A549 (cell line): Measurements from ENCODE around the gene INSYN2B. TPM values are rescaled to one million over a fixed set of nuclear protein-coding genes. Genes with fewer than 3 reads are reported as not detected.

ENCODE experiments used
- ATAC-seq, 2 experiments: fragments of 200-7000 bp in 1 of 2; fragments of >200 bp in 1 of 2; cut with Nextera tagmentation in 1 of 2; cut with Tn5 transposase in 1 of 2; 3 replicates each; pipeline versions ENCODE4 v1.8.0 to v1.9.1; 2018 to 2020; ENCODE audit warnings: mild to moderate bottlenecking in 1 of 2, moderate library complexity in 1 of 2
- CTCF ChIA-PET: fragments of 300-600 bp; sonication (Branson Sonifier 250); formaldehyde crosslinking; extraction: SDS; loops from one replicate; lab custom pipeline; 2021; ENCODE audit warnings: antibody characterized with exemption, inconsistent platforms; lab: Yijun Ruan, JAX
- POLR2A ChIA-PET: fragments of 350-600 bp; formaldehyde crosslinking; extraction: SDS; loops from one replicate; lab custom pipeline; 2021; ENCODE audit warnings: antibody characterized with exemption, inconsistent platforms; lab: Yijun Ruan, JAX
- DNase-seq, 2 experiments: peaks; one replicate each; pipeline versions ENCODE4 v3.0.0 to v3.0.0-alpha.2; 2011 to 2016; ENCODE audit warnings: low read depth in 1 of 2, low spot score in 1 of 2
- FAIRE-seq: peaks from 2 replicates; lab custom pipeline; 2011; peaks lifted over from hg19 to GRCh38; lab: Jason Lieb, UNC
- H3K27ac ChIP-seq, 2 experiments: fragments of >200 bp; sonication (Bioruptor Twin); formaldehyde crosslinking; 3 replicates each; pipeline ENCODE4 v1.5.1; 2016 to 2017
- H3K4me1 ChIP-seq: fragments of >200 bp; sonication (Bioruptor Twin); formaldehyde crosslinking; 3 replicates; pipeline ENCODE4 v1.6.1; 2016
- H3K4me2 ChIP-seq: fragments of >200 bp; sonication (Bioruptor Twin); formaldehyde crosslinking; 3 replicates; pipeline ENCODE4 v1.6.1; 2016
- H3K4me3 ChIP-seq: fragments of >200 bp; sonication (Bioruptor Twin); formaldehyde crosslinking; 3 replicates; pipeline ENCODE4 v1.5.1; 2016
- H3K9me3 ChIP-seq: fragments of >200 bp; sonication (Bioruptor Twin); formaldehyde crosslinking; 3 replicates; pipeline ENCODE4 v1.6.1; 2016
- BCL3 ChIP-seq: fragments of >200 bp; sonication (Bioruptor Twin); formaldehyde crosslinking; IDR thresholded peaks from 3 replicates; pipeline ENCODE4 v1.6.1; 2016
- CHD2 ChIP-seq: fragments of 150-350 bp; IDR thresholded peaks from 2 replicates; pipeline ENCODE4 v1.6.1; 2014; ENCODE audit warnings: low read length; ENCODE audit not compliant: partially characterized antibody
- EHMT2 ChIP-seq: fragments of 200-600 bp; sonication (generic); IDR thresholded peaks from 2 replicates; pipeline ENCODE4 v1.6.1; 2016; ENCODE audit warnings: antibody characterized with exemption, low read depth, mild to moderate bottlenecking, moderate library complexity
- ELK1 ChIP-seq: fragments of 150-350 bp; IDR thresholded peaks from 2 replicates; pipeline ENCODE4 v1.6.1; 2014; ENCODE audit warnings: low read depth, mild to moderate bottlenecking, low read length
- FOXS1 ChIP-seq: fragments of 250-450 bp; sonication (Bioruptor Pico); IDR thresholded peaks from 2 replicates; pipeline ENCODE4 v1.5.0; 2020; ENCODE audit warnings: mild to moderate bottlenecking, moderate library complexity
- HEYL ChIP-seq: fragments of 250-450 bp; sonication (Bioruptor Pico); IDR thresholded peaks from 2 replicates; pipeline ENCODE4 v1.8.0; 2021; ENCODE audit warnings: mild to moderate bottlenecking, moderate library complexity
- HOXB5 ChIP-seq: fragments of 250-450 bp; sonication (Bioruptor Pico); IDR thresholded peaks from 2 replicates; pipeline ENCODE4 v1.5.0; 2020; ENCODE audit warnings: mild to moderate bottlenecking, moderate library complexity
- JUNB ChIP-seq: fragments of >200 bp; sonication (Bioruptor Twin); formaldehyde crosslinking; IDR thresholded peaks from 2 replicates; pipeline ENCODE4 v1.6.1; 2016
- KDM5A ChIP-seq: fragments of 200-600 bp; sonication (generic); IDR thresholded peaks from 2 replicates; pipeline ENCODE4 v1.6.1; 2016; ENCODE audit warnings: antibody characterized with exemption, mild to moderate bottlenecking
- MAFK ChIP-seq: fragments of 450-650 bp; IDR thresholded peaks from 2 replicates; pipeline ENCODE4 v1.6.1; 2014; ENCODE audit not compliant: partially characterized antibody
- MYC ChIP-seq: IDR thresholded peaks from 2 replicates; pipeline ENCODE4 v1.6.1; 2012; ENCODE audit warnings: mild to moderate bottlenecking, inconsistent platforms, low read length, improper control_type of control experiment, borderline replicate concordance
- NPAS2 ChIP-seq: fragments of 250-450 bp; sonication (Bioruptor Pico); IDR thresholded peaks from 2 replicates; pipeline ENCODE4 v1.8.0; 2022; ENCODE audit warnings: mild to moderate bottlenecking, moderate library complexity, borderline replicate concordance
- NR3C1 ChIP-seq: fragments of >200 bp; sonication (Bioruptor Twin); formaldehyde crosslinking; IDR thresholded peaks from 3 replicates; pipeline ENCODE4 v1.6.1; 2017
- RARB ChIP-seq: fragments of 250-450 bp; sonication (Bioruptor Pico); IDR thresholded peaks from 2 replicates; pipeline ENCODE4 v1.8.0; 2021; ENCODE audit warnings: mild to moderate bottlenecking, moderate library complexity
- RCOR1 ChIP-seq: fragments of 150-350 bp; IDR thresholded peaks from 2 replicates; pipeline ENCODE4 v1.6.1; 2014; ENCODE audit warnings: antibody characterized with exemption, low read length, low read depth
- RNF2 ChIP-seq: fragments of 200-600 bp; sonication (generic); IDR thresholded peaks from 2 replicates; pipeline ENCODE4 v1.6.1; 2016; ENCODE audit warnings: low read depth, mild to moderate bottlenecking, antibody characterized with exemption, moderate library complexity, borderline replicate concordance
- SREBF2 ChIP-seq: fragments of 450-650 bp; IDR thresholded peaks from 2 replicates; pipeline ENCODE4 v1.6.1; 2014; ENCODE audit warnings: mild to moderate bottlenecking, moderate library complexity
- USF2 ChIP-seq: fragments of 450-650 bp; IDR thresholded peaks from 2 replicates; pipeline ENCODE4 v1.6.1; 2014; ENCODE audit warnings: antibody characterized with exemption
- ZSCAN20 ChIP-seq: fragments of 250-450 bp; sonication (Bioruptor Pico); IDR thresholded peaks from 2 replicates; pipeline ENCODE4 v1.8.0; 2022; ENCODE audit warnings: mild to moderate bottlenecking, moderate library complexity
- WGBS: methylation state at CpG from one replicate; pipeline ENCODE4 v1.1.6; 2017; ENCODE audit errors: missing lambda C conversion rate; 5-methylcytosine and 5-hydroxymethylcytosine counted together
- polyA plus RNA-seq, 4 experiments: library from polyadenylated mRNA; depleted of rRNA in 3 of 4; stranded (reverse); fragments of >200 nt; fragmentation: RNase III in 1 of 4; extraction: RNeasy Plus Mini Kit Qiagen cat#74134 plus additional on column Dnase treatment in 1 of 4; gene quantifications; 2 replicates in 3 of 4; 3 replicates in 1 of 4; pipeline ENCODE4 v1.2.3, GENCODE V29; 2011 to 2017
- TF ChIP-seq, protein P1 (sequence below): fragments of >200 bp; sonication (Bioruptor Twin); formaldehyde crosslinking; IDR thresholded peaks from 2 replicates; pipeline ENCODE4 v1.6.1; 2016

The INSYN2B gene
- polyA plus RNA-seq, 2 of the 4 experiments (the other 2 are of a cell fraction): 0.26 to 0.46 TPM

DNA sequence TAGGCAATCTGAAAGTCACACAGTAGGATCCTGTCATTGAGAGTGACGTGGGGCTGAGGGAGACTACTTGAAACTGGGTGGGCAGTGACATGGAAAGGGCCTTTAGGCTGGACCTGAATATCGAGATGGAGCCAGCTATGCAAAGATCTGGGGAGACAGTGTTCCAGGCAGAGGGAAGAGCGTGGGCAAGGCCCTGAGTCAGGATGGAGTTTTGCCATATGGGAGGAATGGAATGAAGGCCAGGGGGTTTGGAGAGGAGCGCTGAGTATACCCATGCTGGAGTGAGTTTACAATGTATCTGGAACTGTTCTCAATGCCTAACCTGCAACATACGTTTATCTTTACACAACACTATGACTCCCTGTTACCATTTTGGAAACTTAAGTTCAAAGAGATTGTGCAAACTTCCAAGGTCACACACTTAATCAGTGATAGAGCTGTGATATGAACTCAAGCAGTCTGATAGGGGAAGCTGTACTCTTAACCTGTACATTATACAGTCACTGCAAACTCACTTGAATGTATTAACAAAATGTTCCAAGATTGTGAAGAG is 33.5 kb downstream of the INSYN2B start:
- no peak overlapping the region for H3K27ac ChIP-seq
- CTCF ChIA-PET: interaction anchor here (1.6 to 1.9 kb wide), 2 partner anchors 34 to 245 kb away, joined by 6 read pairs; no protein-coding TSS in a partner anchor
- no peak overlapping the region for H3K4me3 ChIP-seq
- no peak for FAIRE-seq
- peaks cover 7% of the 10 kb centered on the region; the same call in 1 of the 3 replicates for H3K4me1 ChIP-seq
- no peak for TF ChIP-seq RNF2
- no peak for TF ChIP-seq USF2
- TF ChIP-seq HEYL (CRISPR knock-in tag): no peak
- no peak for TF ChIP-seq MAFK
- TF ChIP-seq CHD2: no peak
- no peak for TF ChIP-seq NR3C1
- no peak for TF ChIP-seq MYC
- TF ChIP-seq HOXB5 (CRISPR knock-in tag): no peak
- TF ChIP-seq ELK1: no peak
- no peak for TF ChIP-seq NPAS2 (CRISPR knock-in tag)
- TF ChIP-seq ZSCAN20 (CRISPR knock-in tag): no peak
- no peak for TF ChIP-seq BCL3
- TF ChIP-seq EHMT2: no peak
- TF ChIP-seq RARB: no peak
- no peak for TF ChIP-seq SREBF2
- TF ChIP-seq FOXS1 (CRISPR knock-in tag): no peak
- no peak for TF ChIP-seq KDM5A
- H3K4me2 ChIP-seq: no peak overlapping the region
- POLR2A ChIA-PET: no interaction called here
- 71% methylated on average over 5 of the region's 5 CpGs for WGBS
- ATAC-seq: no peak
- H3K9me3 ChIP-seq: no peaks in the 10 kb centered on the region
- DNase-seq: no peak

GRCh38 chr5:169945831-169946261 is 34.4 kb downstream of the INSYN2B start:
- WGBS: 31% methylated on average over 3 of the region's 3 CpGs
- CTCF ChIA-PET: interaction anchor here (0.8 to 1.9 kb wide), 5 partner anchors 9 to 249 kb away, joined by 3 to 6 read pairs (median 3); no protein-coding TSS in a partner anchor

More at GRCh38 chr5:169945831-169946261, 34.4 kb downstream of the INSYN2B start:
- H3K4me1 ChIP-seq: peaks cover 7% of the 10 kb centered on the region; the same call in 1 of the 3 replicates
- ATAC-seq (peak; percentile 41 to 80; a peak in 5 of 6 replicates), DNase-seq (peak in 1 of 2 experiments; percentile 22), FAIRE-seq (no peak)
- POLR2A ChIA-PET: no interaction called here
- H3K27ac ChIP-seq: 0 out of 6 replicates have a peak overlapping the region, but pooled peaks of 1 of the 2 experiments have one; percentile 8
- TF ChIP-seq, protein P1, sequence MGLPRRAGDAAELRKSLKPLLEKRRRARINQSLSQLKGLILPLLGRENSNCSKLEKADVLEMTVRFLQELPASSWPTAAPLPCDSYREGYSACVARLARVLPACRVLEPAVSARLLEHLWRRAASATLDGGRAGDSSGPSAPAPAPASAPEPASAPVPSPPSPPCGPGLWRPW: no peak
- TF ChIP-seq RARB (no peak), KDM5A (no peak), JUNB (no peak), RCOR1 (no peak)
- no peak overlapping the region for H3K4me3 ChIP-seq
- H3K9me3 ChIP-seq: no peaks in the 10 kb centered on the region
- H3K4me2 ChIP-seq: no peak overlapping the region
